HepG2 (cell line): ENCODE results near the gene LSR. TPM values are rescaled to one million over a fixed set of nuclear protein-coding genes. Genes with fewer than 3 reads are reported as not detected.
A peak's percentile ranks its signal among the peaks of the same experiment; 100 is the strongest.

ENCODE experiments used
- AFF4 ChIP-seq: sonication (generic); formaldehyde crosslinking; IDR thresholded peaks from 2 replicates; pipeline ENCODE4 v1.4.0; 2020; ENCODE audit warnings: missing genetic modification reagents
- AGO1 ChIP-seq: fragments of 200-400 bp; formaldehyde crosslinking; IDR thresholded peaks from 2 replicates; pipeline ENCODE4 v1.6.1; 2017; ENCODE audit warnings: mild to moderate bottlenecking, low read depth, low read length, moderate library complexity; ENCODE audit not compliant: poor library complexity, severe bottlenecking
- CHCHD3 ChIP-seq: sonication (generic); formaldehyde crosslinking; IDR thresholded peaks from 2 replicates; pipeline ENCODE4 v1.8.0; 2022; ENCODE audit warnings: mild to moderate bottlenecking, missing genetic modification reagents, moderate library complexity
- CTCF ChIP-seq: sonication (generic); formaldehyde crosslinking; IDR thresholded peaks from 2 replicates; pipeline ENCODE4 v1.5.0; 2020; ENCODE audit warnings: mild to moderate bottlenecking, missing genetic modification reagents, moderate library complexity
- FOSL2 ChIP-seq: sonication (generic); formaldehyde crosslinking; IDR thresholded peaks from 2 replicates; pipeline ENCODE4 v1.4.0; 2020; ENCODE audit warnings: missing genetic modification reagents
- FOXP1 ChIP-seq, 2 experiments: fragments of 450-650 bp in 1 of 2; IDR thresholded peaks; 2 replicates each; pipeline ENCODE4 v1.6.1; 2017 to 2018; ENCODE audit warnings: antibody characterized with exemption in 1 of 2
- KDM4B ChIP-seq: sonication (generic); formaldehyde crosslinking; IDR thresholded peaks from 2 replicates; pipeline ENCODE4 v1.4.0; 2020; ENCODE audit warnings: missing genetic modification reagents
- KDM5B ChIP-seq: sonication (generic); formaldehyde crosslinking; IDR thresholded peaks from 2 replicates; pipeline ENCODE4 v1.4.0; 2020; ENCODE audit warnings: missing genetic modification reagents, mild to moderate bottlenecking, borderline replicate concordance
- NPAS2 ChIP-seq: sonication (generic); formaldehyde crosslinking; IDR thresholded peaks from 2 replicates; pipeline ENCODE4 v1.8.0; 2022; ENCODE audit warnings: mild to moderate bottlenecking, missing genetic modification reagents, borderline replicate concordance
- POLR2G ChIP-seq: fragments of 200-400 bp; formaldehyde crosslinking; IDR thresholded peaks from 2 replicates; pipeline ENCODE4 v1.6.1; 2018; ENCODE audit warnings: mild to moderate bottlenecking, low read depth, low read length, moderate library complexity
- PTBP1 ChIP-seq: fragments of 200-400 bp; formaldehyde crosslinking; IDR thresholded peaks from 2 replicates; pipeline ENCODE4 v1.6.1; 2018; ENCODE audit warnings: low read length, low read depth; ENCODE audit not compliant: poor library complexity, severe bottlenecking
- RFX3 ChIP-seq: IDR thresholded peaks from 2 replicates; pipeline ENCODE4 v1.6.1; 2016; ENCODE audit warnings: missing biosample characterization, missing genetic modification reagents
- SRSF9 ChIP-seq: fragments of 200-400 bp; formaldehyde crosslinking; IDR thresholded peaks from 2 replicates; pipeline ENCODE4 v1.6.1; 2018; ENCODE audit warnings: borderline replicate concordance, mild to moderate bottlenecking, low read depth, low read length; ENCODE audit not compliant: insufficient read depth, poor library complexity, severe bottlenecking
- STAT5B ChIP-seq: sonication (generic); formaldehyde crosslinking; IDR thresholded peaks from 2 replicates; pipeline ENCODE4 v1.4.0; 2020; ENCODE audit warnings: missing genetic modification reagents
- TBP ChIP-seq: sonication (generic); formaldehyde crosslinking; IDR thresholded peaks from 2 replicates; pipeline ENCODE4 v1.5.0; 2020; ENCODE audit warnings: missing genetic modification reagents
- ZBTB44 ChIP-seq: sonication (generic); formaldehyde crosslinking; IDR thresholded peaks from 2 replicates; pipeline ENCODE4 v1.4.0; 2020; ENCODE audit warnings: missing genetic modification reagents
- ZEB1 ChIP-seq: IDR thresholded peaks from 2 replicates; pipeline ENCODE4 v1.6.1; 2012; ENCODE audit warnings: mild to moderate bottlenecking, low read depth, inconsistent platforms; ENCODE audit not compliant: insufficient replicate concordance
- ZNF24 ChIP-seq: fragments of 450-650 bp; IDR thresholded peaks from 2 replicates; pipeline ENCODE4 v1.6.1; 2017; ENCODE audit warnings: antibody characterized with exemption, mild to moderate bottlenecking
- ZNF503 ChIP-seq: sonication (generic); formaldehyde crosslinking; IDR thresholded peaks from 2 replicates; pipeline ENCODE4 v1.4.0; 2020; ENCODE audit warnings: missing genetic modification reagents
- ZNF629 ChIP-seq: sonication (generic); formaldehyde crosslinking; conservative IDR thresholded peaks from 2 replicates; pipeline ENCODE4 v1.5.0; 2020; ENCODE audit warnings: missing genetic modification reagents
- ZNF709 ChIP-seq: sonication (generic); formaldehyde crosslinking; IDR thresholded peaks from 2 replicates; pipeline ENCODE4 v1.5.0; 2020; ENCODE audit warnings: mild to moderate bottlenecking, missing genetic modification reagents
- ZNF891 ChIP-seq: sonication (generic); formaldehyde crosslinking; IDR thresholded peaks from 2 replicates; pipeline ENCODE4 v1.5.0; 2020; ENCODE audit warnings: mild to moderate bottlenecking, missing genetic modification reagents
- ZSCAN12 ChIP-seq: sonication (generic); formaldehyde crosslinking; IDR thresholded peaks from 2 replicates; pipeline ENCODE4 v1.9.0; 2021; ENCODE audit warnings: mild to moderate bottlenecking, missing genetic modification reagents
- polyA plus RNA-seq, 8 experiments: library from polyadenylated mRNA; depleted of rRNA in 3 of 8; stranded (reverse) in 7 of 8; unstranded in 1 of 8; fragments of >200 nt; fragmentation: Illumina TruSeq in 4 of 8; extraction: Trizol in 4 of 8; gene quantifications; 2 replicates each; pipeline versions ENCODE4 v1.2.1 to v1.2.3, GENCODE V29; 2011 to 2016; ENCODE audit warnings: low read depth in 4 of 8, missing spikeins in 1 of 8, mixed read lengths in 1 of 8; ENCODE audit not compliant: insufficient read depth in 1 of 8
- total RNA-seq, 5 experiments: library from RNA; depleted of rRNA; stranded (reverse); fragments of >200 nt; fragmentation: Illumina TruSeq; extraction: Trizol; gene quantifications; 2 replicates each; pipeline ENCODE4 v1.2.3, GENCODE V29; 2016; ENCODE audit warnings: low read depth in 1 of 5

LSR gene
- total and polyA plus RNA-seq, 2 of the 13 experiments (the other 11 are each of a cell fraction or from before 2014, with no cell fraction given) = 29.2 to 79.2 TPM

GRCh38 chr19:35316560-35316959 lies 67.8 kb downstream of the LSR start (continued):
- no peak for TF ChIP-seq ZNF24
- no peak for TF ChIP-seq ZNF709 (CRISPR knock-in tag)
- TF ChIP-seq AGO1 = no peak
- no peak for TF ChIP-seq POLR2G
- TF ChIP-seq FOXP1 (IDR thresholded peaks at IDR 0.05) = no peak
- peak; percentile 74 for TF ChIP-seq FOXP1 (CRISPR knock-in tag; IDR thresholded peaks at IDR 0.05)
- TF ChIP-seq CTCF = peak; percentile 24
- no peak for TF ChIP-seq ZNF629 (CRISPR knock-in tag)
- 0 out of 2 replicates have a peak, but pooled peaks have one; percentile 43 for TF ChIP-seq ZNF503 (CRISPR knock-in tag)
- TF ChIP-seq RFX3 (CRISPR knock-in tag) = no peak
- TF ChIP-seq KDM4B (CRISPR knock-in tag) = 0 out of 2 replicates have a peak, but pooled peaks have one; percentile 16
- TF ChIP-seq TBP (CRISPR knock-in tag) = no peak
- peak; percentile 77 for TF ChIP-seq ZEB1
- no peak for TF ChIP-seq ZNF891 (CRISPR knock-in tag)
- TF ChIP-seq FOSL2 (CRISPR knock-in tag) = no peak
- TF ChIP-seq CHCHD3 = no peak
- no peak for TF ChIP-seq STAT5B (CRISPR knock-in tag)
- TF ChIP-seq KDM5B (CRISPR knock-in tag) = peak; percentile 75; the same call in 1 of the 2 replicates
- TF ChIP-seq ZBTB44 (CRISPR knock-in tag) = no peak
- TF ChIP-seq ZSCAN12 (CRISPR knock-in tag) = no peak
- no peak for TF ChIP-seq AFF4 (CRISPR knock-in tag)
- no peak for TF ChIP-seq NPAS2
- no peak for TF ChIP-seq PTBP1
- no peak for TF ChIP-seq SRSF9
